HepG2 (cell line): ENCODE results near the gene PTK7. TPM values are rescaled to one million over a fixed set of nuclear protein-coding genes. Genes with fewer than 3 reads are reported as not detected.

Experiments used
- CSRNP2 ChIP-seq: sonication (generic); formaldehyde crosslinking; conservative IDR thresholded peaks from 2 replicates; pipeline ENCODE4 v1.8.0; 2022; ENCODE audit warnings: low read depth, missing genetic modification reagents
- DBP ChIP-seq: sonication (generic); formaldehyde crosslinking; IDR thresholded peaks from 2 replicates; pipeline ENCODE4 v1.4.0; 2020; ENCODE audit warnings: missing genetic modification reagents; ENCODE audit errors: not compliant biosample characterization
- GLI4 ChIP-seq: sonication (generic); formaldehyde crosslinking; IDR thresholded peaks from 2 replicates; pipeline ENCODE4 v1.5.1; 2020; ENCODE audit warnings: missing genetic modification reagents, mild to moderate bottlenecking, moderate library complexity, borderline replicate concordance
- NAIF1 ChIP-seq: sonication (generic); formaldehyde crosslinking; IDR thresholded peaks from 2 replicates; pipeline ENCODE4 v1.5.0; 2020; ENCODE audit warnings: mild to moderate bottlenecking, missing genetic modification reagents, borderline replicate concordance
- PHF8 ChIP-seq: sonication (generic); formaldehyde crosslinking; IDR thresholded peaks from 2 replicates; pipeline ENCODE4 v1.5.0; 2020; ENCODE audit warnings: missing genetic modification reagents
- PRMT3 ChIP-seq: sonication (generic); formaldehyde crosslinking; IDR thresholded peaks from 2 replicates; pipeline ENCODE4 v1.8.1; 2022; ENCODE audit warnings: low read depth, mild to moderate bottlenecking, moderate library complexity, missing genetic modification reagents, borderline replicate concordance
- RBM39 ChIP-seq: fragments of 200-400 bp; formaldehyde crosslinking; IDR thresholded peaks from one replicate; pipeline ENCODE4 v1.6.1; 2018; ENCODE audit warnings: antibody characterized with exemption, mild to moderate bottlenecking, low read depth, low read length; ENCODE audit not compliant: poor library complexity, severe bottlenecking
- SALL2 ChIP-seq: sonication (generic); formaldehyde crosslinking; IDR thresholded peaks from 2 replicates; pipeline ENCODE4 v1.8.1; 2023; ENCODE audit warnings: mild to moderate bottlenecking, missing genetic modification reagents, inconsistent platforms
- SIN3B ChIP-seq: fragments of 150-350 bp; IDR thresholded peaks from 2 replicates; pipeline ENCODE4 v1.6.1; 2014; ENCODE audit warnings: low read length
- SKI ChIP-seq: fragments of 450-650 bp; IDR thresholded peaks from one replicate; pipeline ENCODE4 v1.6.1; 2018; ENCODE audit warnings: mild to moderate bottlenecking; ENCODE audit not compliant: partially characterized antibody
- STAG1 ChIP-seq: sonication (generic); formaldehyde crosslinking; IDR thresholded peaks from 2 replicates; pipeline ENCODE4 v1.4.0; 2020; ENCODE audit warnings: missing genetic modification reagents
- SUZ12 ChIP-seq: fragments of 150-350 bp; IDR thresholded peaks from 2 replicates; pipeline ENCODE4 v1.6.1; 2014; ENCODE audit warnings: low read depth, low read length
- U2AF1 ChIP-seq: fragments of 200-400 bp; formaldehyde crosslinking; optimal IDR thresholded peaks from 2 replicates; pipeline ENCODE3; 2017; ENCODE audit warnings: mild to moderate bottlenecking, low read depth, low read length
- ZFX ChIP-seq: sonication (generic); formaldehyde crosslinking; IDR thresholded peaks from 2 replicates; pipeline ENCODE4 v1.4.0; 2020; ENCODE audit warnings: mild to moderate bottlenecking, low read depth, missing genetic modification reagents, moderate library complexity
- ZMYM4 ChIP-seq: sonication (generic); formaldehyde crosslinking; IDR thresholded peaks from 2 replicates; pipeline ENCODE4 v1.8.1; 2023; ENCODE audit warnings: mild to moderate bottlenecking, missing genetic modification reagents
- ZNF34 ChIP-seq: sonication (generic); formaldehyde crosslinking; IDR thresholded peaks from 2 replicates; pipeline ENCODE4 v1.4.0; 2020; ENCODE audit warnings: mild to moderate bottlenecking, missing genetic modification reagents, borderline replicate concordance
- ZNF350 ChIP-seq: sonication (generic); formaldehyde crosslinking; IDR thresholded peaks from 2 replicates; pipeline ENCODE4 v1.4.0; 2020; ENCODE audit warnings: mild to moderate bottlenecking, low read depth, missing genetic modification reagents, borderline replicate concordance
- ZNF441 ChIP-seq: sonication (generic); formaldehyde crosslinking; IDR thresholded peaks from 2 replicates; pipeline ENCODE4 v1.7.0; 2021; ENCODE audit warnings: missing genetic modification reagents, borderline replicate concordance
- ZNF513 ChIP-seq: sonication (generic); formaldehyde crosslinking; conservative IDR thresholded peaks from 2 replicates; pipeline ENCODE4 v1.5.0; 2020; ENCODE audit warnings: missing genetic modification reagents
- ZNF746 ChIP-seq: sonication (generic); formaldehyde crosslinking; IDR thresholded peaks from 2 replicates; pipeline ENCODE4 v1.8.0; 2022; ENCODE audit warnings: mild to moderate bottlenecking, missing genetic modification reagents
- polyA plus RNA-seq, 8 experiments: library from polyadenylated mRNA; depleted of rRNA in 3 of 8; stranded (reverse) in 7 of 8; unstranded in 1 of 8; fragments of >200 nt; fragmentation: Illumina TruSeq in 4 of 8; extraction: Trizol in 4 of 8; gene quantifications; 2 replicates each; pipeline versions ENCODE4 v1.2.1 to v1.2.3, GENCODE V29; 2011 to 2016; ENCODE audit warnings: low read depth in 4 of 8, missing spikeins in 1 of 8, mixed read lengths in 1 of 8; ENCODE audit not compliant: insufficient read depth in 1 of 8
- total RNA-seq, 5 experiments: library from RNA; depleted of rRNA; stranded (reverse); fragments of >200 nt; fragmentation: Illumina TruSeq; extraction: Trizol; gene quantifications; 2 replicates each; pipeline ENCODE4 v1.2.3, GENCODE V29; 2016; ENCODE audit warnings: low read depth in 1 of 5
- TF ChIP-seq, protein P1 (sequence below): sonication (generic); formaldehyde crosslinking; IDR thresholded peaks from 2 replicates; pipeline ENCODE4 v1.8.0; 2022; ENCODE audit warnings: missing genetic modification reagents, mild to moderate bottlenecking, inconsistent platforms, borderline replicate concordance
- TF ChIP-seq, protein P2 (sequence below): sonication (generic); formaldehyde crosslinking; IDR thresholded peaks from 2 replicates; pipeline ENCODE4 v1.4.0; 2020; ENCODE audit warnings: missing genetic modification reagents

Gene PTK7
- total and polyA plus RNA-seq, 2 of the 13 experiments (the other 11 are each of a cell fraction or from before 2014, with no cell fraction given), result 98.5 to 99.8 TPM

- TF ChIP-seq CSRNP2, result no peak
- TF ChIP-seq, protein P1, sequence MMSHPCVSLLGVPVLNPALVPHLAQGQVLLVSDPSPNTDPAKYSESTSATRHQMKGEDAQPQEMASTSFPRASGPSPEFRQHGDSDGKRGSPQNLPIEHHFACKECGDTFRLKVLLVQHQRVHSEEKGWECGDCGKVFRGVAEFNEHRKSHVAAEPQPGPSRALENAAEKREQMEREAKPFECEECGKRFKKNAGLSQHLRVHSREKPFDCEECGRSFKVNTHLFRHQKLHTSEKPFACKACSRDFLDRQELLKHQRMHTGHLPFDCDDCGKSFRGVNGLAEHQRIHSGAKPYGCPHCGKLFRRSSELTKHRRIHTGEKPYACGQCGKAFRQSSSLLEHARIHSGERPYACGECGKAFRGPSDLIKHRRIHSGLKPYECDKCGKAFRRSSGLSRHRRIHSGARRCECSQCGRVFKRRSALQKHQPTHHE (CRISPR knock-in tag), result no peak
- no peak for TF ChIP-seq SALL2 (CRISPR knock-in tag)
- peak; percentile 87 for TF ChIP-seq U2AF1
- TF ChIP-seq SIN3B, result no peak
- no peak for TF ChIP-seq SUZ12
- no peak; the same call in 1 of the 2 replicates for TF ChIP-seq ZNF350 (CRISPR knock-in tag)
- no peak; the same call in none of the 2 replicates for TF ChIP-seq PHF8 (CRISPR knock-in tag)
- no peak for TF ChIP-seq DBP (CRISPR knock-in tag)
- no peak for TF ChIP-seq ZNF441 (CRISPR knock-in tag)
- peak; percentile 8; the same call in 1 of the 2 replicates for TF ChIP-seq GLI4 (CRISPR knock-in tag)
- no peak for TF ChIP-seq NAIF1 (CRISPR knock-in tag)
- no peak for TF ChIP-seq ZNF513 (CRISPR knock-in tag)
- TF ChIP-seq ZFX (CRISPR knock-in tag), result peak; percentile 74
- TF ChIP-seq ZNF34 (CRISPR knock-in tag), result peak; percentile 32; the same call in 1 of the 2 replicates
- TF ChIP-seq ZNF746 (CRISPR knock-in tag), result peak; percentile 69; the same call in 1 of the 2 replicates
- 0 out of 2 replicates have a peak, but pooled peaks have one; percentile 30 for TF ChIP-seq PRMT3 (CRISPR knock-in tag)
- TF ChIP-seq SKI, result peak; percentile 47
- peak; percentile 68 for TF ChIP-seq RBM39
- peak; percentile 76 for TF ChIP-seq ZMYM4 (CRISPR knock-in tag)
- TF ChIP-seq STAG1 (CRISPR knock-in tag), result no peak
- TF ChIP-seq, protein P2, sequence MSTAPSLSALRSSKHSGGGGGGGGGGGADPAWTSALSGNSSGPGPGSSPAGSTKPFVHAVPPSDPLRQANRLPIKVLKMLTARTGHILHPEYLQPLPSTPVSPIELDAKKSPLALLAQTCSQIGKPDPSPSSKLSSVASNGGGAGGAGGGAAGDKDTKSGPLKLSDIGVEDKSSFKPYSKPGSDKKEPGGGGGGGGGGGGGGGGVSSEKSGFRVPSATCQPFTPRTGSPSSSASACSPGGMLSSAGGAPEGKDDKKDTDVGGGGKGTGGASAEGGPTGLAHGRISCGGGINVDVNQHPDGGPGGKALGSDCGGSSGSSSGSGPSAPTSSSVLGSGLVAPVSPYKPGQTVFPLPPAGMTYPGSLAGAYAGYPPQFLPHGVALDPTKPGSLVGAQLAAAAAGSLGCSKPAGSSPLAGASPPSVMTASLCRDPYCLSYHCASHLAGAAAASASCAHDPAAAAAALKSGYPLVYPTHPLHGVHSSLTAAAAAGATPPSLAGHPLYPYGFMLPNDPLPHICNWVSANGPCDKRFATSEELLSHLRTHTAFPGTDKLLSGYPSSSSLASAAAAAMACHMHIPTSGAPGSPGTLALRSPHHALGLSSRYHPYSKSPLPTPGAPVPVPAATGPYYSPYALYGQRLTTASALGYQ (CRISPR knock-in tag), result peak; percentile 93
Observed at GRCh38 chr6:43089874-43090558, 13.9 kb downstream of the PTK7 start (continued).
